ENCODE measurements around the gene CFAP61. TPM values are rescaled to one million over a fixed set of nuclear protein-coding genes. Genes with fewer than 3 reads are reported as not detected.
"Not testable (repeated sequence)": the region's sequence is repeated elsewhere in the genome, so short reads cannot be mapped to it uniquely, and the experiment has no call there.

The CFAP61 gene
- total and polyA plus RNA-seq, 9 of the 15 experiments (the other 6 are each of a cell fraction or from before 2014, with no cell fraction given): 0.11 TPM; not detected in 8

DNA sequence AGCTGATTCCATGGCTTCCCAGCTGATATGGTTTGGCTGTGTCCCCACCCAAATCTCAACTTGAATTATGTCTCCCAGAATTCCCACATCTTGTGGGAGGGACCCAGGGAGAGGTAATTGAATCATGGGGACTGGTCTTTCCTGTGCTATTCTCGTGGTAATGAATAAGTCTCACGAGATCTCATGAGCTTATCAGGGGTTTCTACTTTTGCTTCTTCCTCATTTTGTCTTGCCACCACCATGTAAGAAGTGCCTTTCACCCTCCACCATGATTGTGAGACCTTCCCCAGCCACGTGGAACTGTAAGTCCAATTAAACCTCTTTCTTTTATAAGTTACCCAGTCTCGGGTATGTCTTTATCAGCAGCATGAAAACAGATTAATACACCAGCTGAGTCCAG lies 165.8 kb downstream of the CFAP61 start:
- BruUV-seq (replicated peaks); H3K79me2 ChIP-seq (ENCODE audit: control insufficient read depth, insufficient read depth, low read length); H3K9me3 ChIP-seq (replicated peaks; ENCODE audit: control insufficient read depth, insufficient read depth, low read depth, low read length); in situ Hi-C loops (cut with MboI); H3K27me3 ChIP-seq (ENCODE audit: control insufficient read depth in 2 of 2, insufficient read depth in 2 of 2, low read length in 2 of 2); intact Hi-C loops (cut with micrococcal nuclease); H4K20me1 ChIP-seq (replicated peaks; ENCODE audit: control insufficient read depth, insufficient read depth, low read length); H3K4me2 ChIP-seq (ENCODE audit: insufficient read depth, low read length); H3K9me1 ChIP-seq (ENCODE audit: control insufficient read depth, insufficient read depth, low read length); DNase-seq (ENCODE audit: extremely low read depth in 1 of 4, low spot score in 3 of 4); H3K4me1 ChIP-seq (replicated peaks in 1 of 2; ENCODE audit: control insufficient read depth in 2 of 2, insufficient read depth in 2 of 2, low read length in 2 of 2); FAIRE-seq; H3K27ac ChIP-seq (ENCODE audit: extremely low read depth, low read depth, low read length); H2AFZ ChIP-seq (ENCODE audit: low read depth, low read length); ATAC-seq; H3K36me3 ChIP-seq (ENCODE audit: control insufficient read depth, insufficient read depth, low read length); CTCF ChIA-PET (ENCODE audit: low intra/inter-chr PET ratio); H3K4me3 ChIP-seq; POLR2A ChIA-PET; H3K9ac ChIP-seq (ENCODE audit: insufficient read depth in 1 of 2, low read depth in 2 of 2, low read length in 2 of 2): not testable (repeated sequence)
- 0% methylated on average over 3 of the region's 4 CpGs for WGBS (ENCODE audit: insufficient coverage, low coverage, missing lambda C conversion rate)

DNA sequence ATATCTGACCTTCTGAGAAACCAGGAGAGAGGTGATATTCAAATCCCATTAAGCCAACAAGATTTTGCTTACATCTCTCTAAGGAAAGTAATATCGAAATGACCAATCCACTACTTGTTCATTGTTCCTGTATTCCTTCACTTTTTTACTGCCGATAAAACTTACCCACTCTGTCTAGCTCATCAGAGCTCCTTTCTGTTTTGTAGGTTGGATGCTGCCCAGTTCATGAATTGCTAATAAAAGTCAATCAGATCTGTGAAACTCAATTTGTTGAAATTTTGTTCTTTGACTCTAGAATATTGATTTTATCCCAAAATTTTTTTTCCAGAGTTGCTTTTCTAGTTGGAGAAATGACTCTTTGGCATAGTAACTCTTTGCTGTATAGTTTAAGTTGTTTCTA lies 166.7 kb downstream of the CFAP61 start:
- intact Hi-C loops (cut with micrococcal nuclease): no loop called here
- H3K9me3 ChIP-seq (replicated peaks; ENCODE audit: control insufficient read depth, insufficient read depth, low read depth, low read length): no peaks in the 10 kb centered on the region
- H3K9ac ChIP-seq (ENCODE audit: insufficient read depth in 1 of 2, low read depth in 2 of 2, low read length in 2 of 2): no peak overlapping the region
- in situ Hi-C loops (cut with MboI): no loop called here
- no peaks in the 10 kb centered on the region; a peak in 1 of 5 replicates for H3K27me3 ChIP-seq (ENCODE audit: control insufficient read depth in 2 of 2, insufficient read depth in 2 of 2, low read length in 2 of 2)
- DNase-seq (ENCODE audit: extremely low read depth in 1 of 4, low spot score in 3 of 4): no peak
- no TSS peak for BruUV-seq (replicated peaks)
- POLR2A ChIA-PET: no interaction called here
- WGBS (ENCODE audit: insufficient coverage, low coverage, missing lambda C conversion rate): 0% methylated on average over 2 of the region's 2 CpGs
- TF ChIP-seq ETV6 (IDR thresholded peaks at IDR 0.05; ENCODE audit: borderline replicate concordance in 1 of 2, low read depth in 2 of 2, low read length in 1 of 2): no peak
- no peak for TF ChIP-seq ETV6 (CRISPR knock-in tag; IDR thresholded peaks at IDR 0.05; ENCODE audit: borderline replicate concordance)
- no peak for TF ChIP-seq TGIF2 (CRISPR knock-in tag; IDR thresholded peaks at IDR 0.05)
- TF ChIP-seq, protein P1, sequence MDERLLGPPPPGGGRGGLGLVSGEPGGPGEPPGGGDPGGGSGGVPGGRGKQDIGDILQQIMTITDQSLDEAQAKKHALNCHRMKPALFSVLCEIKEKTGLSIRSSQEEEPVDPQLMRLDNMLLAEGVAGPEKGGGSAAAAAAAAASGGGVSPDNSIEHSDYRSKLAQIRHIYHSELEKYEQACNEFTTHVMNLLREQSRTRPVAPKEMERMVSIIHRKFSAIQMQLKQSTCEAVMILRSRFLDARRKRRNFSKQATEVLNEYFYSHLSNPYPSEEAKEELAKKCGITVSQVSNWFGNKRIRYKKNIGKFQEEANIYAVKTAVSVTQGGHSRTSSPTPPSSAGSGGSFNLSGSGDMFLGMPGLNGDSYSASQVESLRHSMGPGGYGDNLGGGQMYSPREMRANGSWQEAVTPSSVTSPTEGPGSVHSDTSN (CRISPR knock-in tag; IDR thresholded peaks at IDR 0.05; ENCODE audit: low read depth): no peak
- TF ChIP-seq, protein P1 (tag; conservative IDR thresholded peaks at IDR 0.05; ENCODE audit: low read depth): no peak
- no peak for TF ChIP-seq HDAC6 (IDR thresholded peaks at IDR 0.05; ENCODE audit: low read depth, low read length)
- TF ChIP-seq, protein P2, sequence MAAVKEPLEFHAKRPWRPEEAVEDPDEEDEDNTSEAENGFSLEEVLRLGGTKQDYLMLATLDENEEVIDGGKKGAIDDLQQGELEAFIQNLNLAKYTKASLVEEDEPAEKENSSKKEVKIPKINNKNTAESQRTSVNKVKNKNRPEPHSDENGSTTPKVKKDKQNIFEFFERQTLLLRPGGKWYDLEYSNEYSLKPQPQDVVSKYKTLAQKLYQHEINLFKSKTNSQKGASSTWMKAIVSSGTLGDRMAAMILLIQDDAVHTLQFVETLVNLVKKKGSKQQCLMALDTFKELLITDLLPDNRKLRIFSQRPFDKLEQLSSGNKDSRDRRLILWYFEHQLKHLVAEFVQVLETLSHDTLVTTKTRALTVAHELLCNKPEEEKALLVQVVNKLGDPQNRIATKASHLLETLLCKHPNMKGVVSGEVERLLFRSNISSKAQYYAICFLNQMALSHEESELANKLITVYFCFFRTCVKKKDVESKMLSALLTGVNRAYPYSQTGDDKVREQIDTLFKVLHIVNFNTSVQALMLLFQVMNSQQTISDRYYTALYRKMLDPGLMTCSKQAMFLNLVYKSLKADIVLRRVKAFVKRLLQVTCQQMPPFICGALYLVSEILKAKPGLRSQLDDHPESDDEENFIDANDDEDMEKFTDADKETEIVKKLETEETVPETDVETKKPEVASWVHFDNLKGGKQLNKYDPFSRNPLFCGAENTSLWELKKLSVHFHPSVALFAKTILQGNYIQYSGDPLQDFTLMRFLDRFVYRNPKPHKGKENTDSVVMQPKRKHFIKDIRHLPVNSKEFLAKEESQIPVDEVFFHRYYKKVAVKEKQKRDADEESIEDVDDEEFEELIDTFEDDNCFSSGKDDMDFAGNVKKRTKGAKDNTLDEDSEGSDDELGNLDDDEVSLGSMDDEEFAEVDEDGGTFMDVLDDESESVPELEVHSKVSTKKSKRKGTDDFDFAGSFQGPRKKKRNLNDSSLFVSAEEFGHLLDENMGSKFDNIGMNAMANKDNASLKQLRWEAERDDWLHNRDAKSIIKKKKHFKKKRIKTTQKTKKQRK (IDR thresholded peaks at IDR 0.05; ENCODE audit: borderline replicate concordance, low read depth, low read length): no peak
- no peak for TF ChIP-seq CBX2 (IDR thresholded peaks at IDR 0.05; ENCODE audit: insufficient read depth, low read length, poor library complexity, severe bottlenecking)
- H3K9me1 ChIP-seq (ENCODE audit: control insufficient read depth, insufficient read depth, low read length): no peaks in the 10 kb centered on the region
- no peaks in the 10 kb centered on the region for H3K36me3 ChIP-seq (ENCODE audit: control insufficient read depth, insufficient read depth, low read length)
- no peak overlapping the region for H2AFZ ChIP-seq (ENCODE audit: low read depth, low read length)
- no peak for FAIRE-seq
- no peaks in the 10 kb centered on the region for H4K20me1 ChIP-seq (replicated peaks; ENCODE audit: control insufficient read depth, insufficient read depth, low read length)
- no peak for ATAC-seq
- H3K4me2 ChIP-seq (ENCODE audit: insufficient read depth, low read length): no peak overlapping the region
- H3K27ac ChIP-seq (ENCODE audit: extremely low read depth, low read depth, low read length): no peak overlapping the region
- no peak overlapping the region for H3K4me3 ChIP-seq
- CTCF ChIA-PET (ENCODE audit: low intra/inter-chr PET ratio): no interaction called here
- no peaks in the 10 kb centered on the region for H3K79me2 ChIP-seq (ENCODE audit: control insufficient read depth, insufficient read depth, low read length)
- no peaks in the 10 kb centered on the region for H3K4me1 ChIP-seq (replicated peaks in 1 of 2; ENCODE audit: control insufficient read depth in 2 of 2, insufficient read depth in 2 of 2, low read length in 2 of 2)
